Esophagus (tissue), 2 donors: ENCODE results near the gene SYNE3. TPM values are rescaled to one million over a fixed set of nuclear protein-coding genes. Genes with fewer than 3 reads are reported as not detected.

Source experiments
- H3K27ac ChIP-seq, 2 donors: one replicate each; pipeline ENCODE4 v1.5.1; 2013; ENCODE audit warnings: low read depth in 2 of 2, mild to moderate bottlenecking in 2 of 2, inconsistent platforms in 1 of 2, low read length in 1 of 2, moderate library complexity in 1 of 2
- H3K27me3 ChIP-seq, 2 donors: one replicate each; pipeline ENCODE4 v1.6.1; 2013; ENCODE audit warnings: low read length in 2 of 2, control low read depth in 1 of 2, mild to moderate bottlenecking in 1 of 2; ENCODE audit not compliant: insufficient read depth in 2 of 2, control insufficient read depth in 1 of 2
- H3K36me3 ChIP-seq, 2 donors: one replicate each; pipeline ENCODE4 v1.6.1; 2013; ENCODE audit warnings: low read length in 1 of 2; ENCODE audit not compliant: control insufficient read depth in 2 of 2, insufficient read depth in 2 of 2
- H3K4me1 ChIP-seq, 2 donors: one replicate each; pipeline ENCODE4 v1.6.1; 2013; ENCODE audit warnings: low read length in 1 of 2; ENCODE audit not compliant: control insufficient read depth in 2 of 2, insufficient read depth in 2 of 2
- H3K4me3 ChIP-seq, 2 donors: one replicate each; pipeline ENCODE4 v1.5.1; 2013; ENCODE audit warnings: low read length in 2 of 2, mild to moderate bottlenecking in 2 of 2, low read depth in 1 of 2, moderate library complexity in 1 of 2
- H3K9me3 ChIP-seq, 2 donors: one replicate each; pipeline ENCODE4 v1.6.1; 2013; ENCODE audit warnings: mild to moderate bottlenecking in 2 of 2, low read depth in 1 of 2, low read length in 1 of 2, moderate library complexity in 1 of 2; ENCODE audit not compliant: control insufficient read depth in 2 of 2, insufficient read depth in 1 of 2
- WGBS, 2 donors: extraction: QIAGEN DNeasy Blood & Tissue Kit; methylation state at CpG; one replicate each; pipeline ENCODE4 v1.1.7; 2013; 5-methylcytosine and 5-hydroxymethylcytosine counted together
- polyA plus RNA-seq, 2 donors: library from polyadenylated mRNA; stranded (reverse); fragments of 200-250 nt; gene quantifications; one replicate each; pipeline ENCODE4 v1.2.3, GENCODE V29; 2013
- donor health status: healthy with polysubstance abuse.
- donor health status: Bipolar disorder and iron deficiency.

Gene SYNE3
- polyA plus RNA-seq, 2 donors: 0.48 to 0.73 TPM

GRCh38 chr14:95500201-95500681 is 16.2 kb downstream of the SYNE3 start:
- Histone ChIP-seq H3K27me3 (no peaks in the 10 kb centered on the region), H3K36me3 (peaks cover 0 to 3% of the 10 kb centered on the region in 2 donors), H3K27ac (no peak overlapping the region), H3K4me1 (peaks cover 4 to 10% of the 10 kb centered on the region in 2 donors), H3K9me3 (no peaks in the 10 kb centered on the region), H3K4me3 (no peak overlapping the region)
- WGBS, 2 donors: 65 to 74% methylated on average over 14 of the region's 14 CpGs

DNA sequence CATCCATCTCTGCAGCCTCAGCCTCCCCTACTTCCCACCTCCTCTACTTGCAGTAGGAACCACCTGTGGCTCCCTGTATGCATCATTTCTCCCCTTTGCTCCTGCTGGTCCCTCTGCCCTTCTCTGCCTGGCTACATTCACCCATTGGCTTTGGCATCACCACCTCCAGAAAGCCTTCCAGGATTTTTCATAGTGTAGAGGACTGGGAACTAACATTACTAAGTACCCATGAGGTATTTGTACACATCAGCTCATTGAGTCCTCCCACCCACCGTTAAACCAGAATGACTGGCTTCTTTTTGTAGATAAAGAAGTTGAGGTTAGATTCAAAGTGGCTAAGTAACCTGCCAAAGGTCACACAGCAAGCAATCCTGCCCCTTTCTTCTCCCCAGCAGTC is 17.1 kb downstream of the SYNE3 start:
- Histone ChIP-seq H3K4me3 (no peak overlapping the region), H3K27me3 (no peaks in the 10 kb centered on the region), H3K27ac (no peak overlapping the region), H3K4me1 (peaks cover 4 to 5% of the 10 kb centered on the region in 2 donors), H3K9me3 (no peaks in the 10 kb centered on the region), H3K36me3 (peaks cover 0 to 3% of the 10 kb centered on the region in 2 donors)
- 20 to 31% methylated on average over 1 of the region's 1 CpG for WGBS, 2 donors

GRCh38 chr14:95498622-95499353 is 17.7 kb downstream of the SYNE3 start:
- no peak overlapping the region for H3K4me3 ChIP-seq
- peaks cover 0 to 3% of the 10 kb centered on the region in 2 donors for H3K36me3 ChIP-seq
- no peaks in the 10 kb centered on the region for H3K9me3 ChIP-seq
- H3K27me3 ChIP-seq: no peaks in the 10 kb centered on the region
- peaks cover 4 to 5% of the 10 kb centered on the region in 2 donors for H3K4me1 ChIP-seq
- no peak overlapping the region for H3K27ac ChIP-seq
- 46 to 48% methylated on average over 9 of the region's 9 CpGs for WGBS, 2 donors

GRCh38 chr14:95497561-95498011 is 18.9 kb downstream of the SYNE3 start:
- H3K4me1 ChIP-seq: peaks cover 4 to 5% of the 10 kb centered on the region in 2 donors
- no peak overlapping the region for H3K27ac ChIP-seq

GRCh38 chr14:95496690-95497259 is 19.7 kb downstream of the SYNE3 start:
- no peaks in the 10 kb centered on the region for H3K27me3 ChIP-seq
- 48 to 58% methylated on average over 4 of the region's 4 CpGs for WGBS, 2 donors
- H3K36me3 ChIP-seq: peaks cover 0 to 3% of the 10 kb centered on the region in 2 donors
- peaks cover 4 to 5% of the 10 kb centered on the region in 2 donors for H3K4me1 ChIP-seq
- H3K4me3 ChIP-seq: no peak overlapping the region
- H3K9me3 ChIP-seq: no peaks in the 10 kb centered on the region
- no peak overlapping the region for H3K27ac ChIP-seq

More at GRCh38 chr14:95497561-95498011, 18.9 kb downstream of the SYNE3 start:
- peaks cover 0 to 3% of the 10 kb centered on the region in 2 donors for H3K36me3 ChIP-seq
- no peaks in the 10 kb centered on the region for H3K27me3 ChIP-seq
- H3K4me3 ChIP-seq: no peak overlapping the region
- 67 to 68% methylated on average over 9 of the region's 9 CpGs for WGBS, 2 donors
- H3K9me3 ChIP-seq: no peaks in the 10 kb centered on the region

DNA sequence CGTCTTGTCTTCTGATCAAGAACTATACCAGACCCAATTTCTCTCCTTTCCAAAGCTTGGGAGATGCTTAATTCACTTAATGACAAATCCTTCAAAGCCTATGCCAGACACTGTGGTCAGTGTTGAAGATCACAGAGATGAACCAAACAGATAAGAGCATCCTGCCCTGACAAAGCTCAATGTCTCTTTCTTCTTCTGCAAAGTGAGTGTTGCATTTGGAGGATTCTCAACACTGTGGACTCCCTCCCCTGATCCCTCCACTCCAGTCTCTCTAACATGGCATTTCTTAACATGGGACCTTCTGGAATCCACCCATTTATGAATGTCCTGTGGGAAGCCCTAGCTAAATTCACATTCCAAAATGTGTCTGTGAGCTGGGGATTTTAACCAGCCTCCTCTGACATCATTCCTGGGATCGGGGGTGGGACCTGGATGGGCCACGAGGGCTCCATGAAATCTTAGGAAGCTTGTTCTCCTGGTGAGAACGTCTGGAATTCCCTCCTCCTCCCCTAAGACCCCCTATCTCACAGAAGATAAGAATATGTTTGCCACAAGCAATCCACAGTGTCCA is 20.3 kb downstream of the SYNE3 start:
- Histone ChIP-seq H3K27ac (peak overlapping the region in 1 of 2 donors; percentile 38), H3K4me1 (peaks cover 4 to 5% of the 10 kb centered on the region in 2 donors), H3K36me3 (peaks cover 0 to 3% of the 10 kb centered on the region in 2 donors), H3K9me3 (no peaks in the 10 kb centered on the region), H3K27me3 (no peaks in the 10 kb centered on the region), H3K4me3 (no peak overlapping the region)
- 55 to 63% methylated on average over 4 of the region's 4 CpGs for WGBS, 2 donors

DNA sequence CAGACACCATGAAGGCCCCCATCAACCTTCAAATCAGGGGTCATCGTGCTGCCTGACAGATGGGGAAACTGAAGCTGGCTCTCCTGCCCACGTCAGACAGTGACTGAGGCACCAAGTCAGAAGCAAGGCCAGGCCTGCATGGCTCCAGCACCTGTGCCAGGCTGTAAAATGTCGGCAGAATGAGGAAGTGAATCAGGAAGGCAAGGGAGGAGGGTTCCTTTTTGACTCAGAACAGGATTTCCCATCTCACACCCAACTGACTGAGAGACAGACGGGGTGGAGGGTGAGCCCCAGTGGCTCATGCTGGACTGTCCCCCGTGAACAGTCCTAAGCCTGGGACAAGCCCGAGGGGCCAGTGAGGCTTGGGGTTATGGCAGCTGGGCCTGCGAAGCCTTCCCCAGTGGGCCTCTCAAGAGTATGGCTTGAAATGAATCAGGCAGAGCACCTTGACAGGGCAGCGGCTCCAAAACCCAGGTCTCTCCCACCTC is 20.9 kb downstream of the SYNE3 start:
- Histone ChIP-seq H3K4me3 (no peak overlapping the region), H3K27ac (no peak overlapping the region), H3K4me1 (peaks cover 6 to 9% of the 10 kb centered on the region in 2 donors)

GRCh38 chr14:95495076-95495475 is 21.4 kb downstream of the SYNE3 start:
- Histone ChIP-seq H3K27me3 (no peaks in the 10 kb centered on the region), H3K4me3 (no peak overlapping the region), H3K36me3 (no peaks in the 10 kb centered on the region), H3K4me1 (peaks cover 6 to 11% of the 10 kb centered on the region in 2 donors), H3K9me3 (no peaks in the 10 kb centered on the region), H3K27ac (no peak overlapping the region)
- WGBS, 2 donors: 95 to 100% methylated on average over 3 of the region's 3 CpGs

More for the DNA sequence above, 20.9 kb downstream of the SYNE3 start:
- WGBS, 2 donors: 68 to 78% methylated on average over 8 of the region's 8 CpGs
- Histone ChIP-seq H3K9me3 (no peaks in the 10 kb centered on the region), H3K36me3 (peaks cover 0 to 3% of the 10 kb centered on the region in 2 donors), H3K27me3 (no peaks in the 10 kb centered on the region)

- no peaks in the 10 kb centered on the region for H3K9me3 ChIP-seq
- no peak overlapping the region for H3K4me3 ChIP-seq
- H3K27ac ChIP-seq: no peak overlapping the region
- H3K36me3 ChIP-seq: no peaks in the 10 kb centered on the region
- H3K27me3 ChIP-seq: no peaks in the 10 kb centered on the region
- 85 to 92% methylated on average over 4 of the region's 4 CpGs for WGBS, 2 donors
- H3K4me1 ChIP-seq: peaks cover 6 to 14% of the 10 kb centered on the region in 2 donors
Observed at GRCh38 chr14:95494456-95494855, 22.0 kb downstream of the SYNE3 start.
